Ovary (tissue), 9 donors: ENCODE data around the gene MCOLN3. TPM values are rescaled to one million over a fixed set of nuclear protein-coding genes. Genes with fewer than 3 reads are reported as not detected.
A peak's percentile ranks its signal among the peaks of the same experiment; 100 is the strongest.

Source experiments
- DNase-seq, 5 donors: peaks; one replicate each; pipeline ENCODE4 v3.0.0-alpha.2; 2019 to 2020
- H3K27ac ChIP-seq, 2 donors: fragments of 200-600 bp; one replicate each; pipeline versions ENCODE4 v1.5.1 to v1.8.0; 2019 to 2022
- H3K27me3 ChIP-seq: fragments of 200-600 bp; one replicate; pipeline ENCODE4 v1.8.0; 2022
- H3K36me3 ChIP-seq: fragments of 200-600 bp; sonication (generic); one replicate; pipeline ENCODE4 v1.5.1; 2019
- H3K4me1 ChIP-seq: one replicate; pipeline ENCODE4 v1.8.1; 2013; ENCODE audit warnings: mild to moderate bottlenecking, moderate library complexity; ENCODE audit not compliant: insufficient read depth
- H3K4me3 ChIP-seq: fragments of 200-600 bp; sonication (generic); one replicate; pipeline ENCODE4 v1.5.1; 2017
- H3K9me3 ChIP-seq, 2 donors: fragments of 200-600 bp in 1 of 2; sonication (generic) in 1 of 2; one replicate each; pipeline versions ENCODE4 v1.5.1 to v1.8.1; 2013 to 2019; ENCODE audit warnings: mild to moderate bottlenecking in 1 of 2, moderate library complexity in 1 of 2
- EP300 ChIP-seq: sonication (generic); formaldehyde crosslinking; IDR thresholded peaks from one replicate; pipeline ENCODE4 v1.6.1; 2017; ENCODE audit warnings: antibody characterized with exemption
- POLR2A ChIP-seq: fragments of 450-650 bp; IDR thresholded peaks from one replicate; pipeline ENCODE4 v1.6.1; 2017; ENCODE audit warnings: antibody characterized with exemption, mild to moderate bottlenecking, moderate library complexity
- WGBS, 3 donors: extraction: QIAGEN DNeasy Blood & Tissue Kit in 1 of 3; methylation state at CpG; one replicate each; pipeline versions ENCODE4 v1.1.5 to v1.1.7; 2013 to 2017; 5-methylcytosine and 5-hydroxymethylcytosine counted together
- intact Hi-C, 4 donors: fragments of 100-400 bp; cut with DNase I; formaldehyde crosslinking; loops; one replicate each; pipeline versions ENCODE4 v1.11.0 to v1.15.1; 2022 to 2023
- polyA plus RNA-seq, 2 donors: library from polyadenylated mRNA; stranded (reverse); fragments of 200-250 nt in 1 of 2; fragments of 350-450 nt in 1 of 2; fragmentation: Illumina TruSeq in 1 of 2; extraction: RNeasy Lipid Tissue Mini Kit (QIAGEN cat#74804) in 1 of 2; gene quantifications; one replicate each; pipeline ENCODE4 v1.2.3, GENCODE V29; 2013 to 2014
- total RNA-seq, 7 donors: library from RNA; depleted of rRNA in 2 of 7; stranded (reverse); fragments of >200 nt in 2 of 7; fragmentation: NEBNext Ultra II Directional in 3 of 7; extraction: Animal tissue kit (Norgen Biotek cat#: 25700) in 3 of 7; gene quantifications; one replicate each; pipeline versions ENCODE4 v1.1.0 to v1.2.4, GENCODE V29; 2016 to 2023
- TF ChIP-seq, protein P1 (sequence below), 3 donors: fragments of 450-650 bp in 2 of 3; fragments of 200-600 bp in 1 of 3; IDR thresholded peaks; one replicate each; pipeline versions ENCODE4 v1.5.1 to v1.8.0; 2016 to 2022; ENCODE audit warnings: antibody characterized with exemption in 3 of 3, mild to moderate bottlenecking in 1 of 3
- donor health status: DM: no; HTN: no; CAD: no; lungs with moderate emphysema.
- donor health status: DM: no; HTN: no; CAD: no.
- donor health status: Bipolar disorder and iron deficiency.
- donor health status: DM: yes; HTN: yes; CAD: no.
- donor health status: DM: no; HTN: no; CAD: no.
- donor health status: DM: yes; HTN: yes; CAD: no.

MCOLN3 gene
- total and polyA plus RNA-seq, 9 donors = 0.71 to 8.3 (median 3.6) TPM

DNA sequence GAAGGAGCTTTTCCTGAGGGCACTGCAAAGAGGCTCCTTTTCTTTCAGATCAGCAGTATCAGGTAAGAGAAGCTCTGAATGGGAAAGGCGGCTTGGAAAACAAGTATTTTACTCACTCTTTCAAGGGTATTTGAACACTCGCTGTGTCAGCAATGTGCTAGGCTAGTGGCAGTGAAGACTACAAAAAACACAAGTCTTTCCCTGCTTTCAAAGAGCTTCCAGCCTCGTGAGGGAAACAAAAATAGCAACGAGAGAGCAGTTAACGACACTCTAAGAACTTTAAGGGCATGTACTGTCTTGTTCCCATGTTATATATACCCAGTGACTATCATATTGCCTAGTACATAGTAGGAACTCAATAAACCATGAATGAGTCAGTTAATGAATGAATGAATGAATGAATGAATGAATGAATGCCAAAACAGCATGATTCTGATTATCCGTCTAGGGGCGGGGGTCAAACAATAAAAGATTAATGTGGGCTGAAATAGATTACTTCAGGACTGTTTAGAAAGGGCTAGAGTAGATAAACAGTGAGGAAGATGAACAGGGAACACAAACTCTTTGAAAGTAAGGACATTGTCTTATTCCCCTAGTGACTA is 14.2 kb upstream of the MCOLN3 start:
- Histone ChIP-seq H3K27me3 (no peaks in the 10 kb centered on the region), H3K36me3 (no peaks in the 10 kb centered on the region), H3K9me3 (no peaks in the 10 kb centered on the region), H3K27ac (no peak overlapping the region), H3K4me3 (peak overlapping the region; percentile 36), H3K4me1 (no peaks in the 10 kb centered on the region)
- intact Hi-C loops = no loop called here
- DNase-seq = no peak
- TF ChIP-seq, protein P1, sequence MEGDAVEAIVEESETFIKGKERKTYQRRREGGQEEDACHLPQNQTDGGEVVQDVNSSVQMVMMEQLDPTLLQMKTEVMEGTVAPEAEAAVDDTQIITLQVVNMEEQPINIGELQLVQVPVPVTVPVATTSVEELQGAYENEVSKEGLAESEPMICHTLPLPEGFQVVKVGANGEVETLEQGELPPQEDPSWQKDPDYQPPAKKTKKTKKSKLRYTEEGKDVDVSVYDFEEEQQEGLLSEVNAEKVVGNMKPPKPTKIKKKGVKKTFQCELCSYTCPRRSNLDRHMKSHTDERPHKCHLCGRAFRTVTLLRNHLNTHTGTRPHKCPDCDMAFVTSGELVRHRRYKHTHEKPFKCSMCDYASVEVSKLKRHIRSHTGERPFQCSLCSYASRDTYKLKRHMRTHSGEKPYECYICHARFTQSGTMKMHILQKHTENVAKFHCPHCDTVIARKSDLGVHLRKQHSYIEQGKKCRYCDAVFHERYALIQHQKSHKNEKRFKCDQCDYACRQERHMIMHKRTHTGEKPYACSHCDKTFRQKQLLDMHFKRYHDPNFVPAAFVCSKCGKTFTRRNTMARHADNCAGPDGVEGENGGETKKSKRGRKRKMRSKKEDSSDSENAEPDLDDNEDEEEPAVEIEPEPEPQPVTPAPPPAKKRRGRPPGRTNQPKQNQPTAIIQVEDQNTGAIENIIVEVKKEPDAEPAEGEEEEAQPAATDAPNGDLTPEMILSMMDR (IDR thresholded peaks at IDR 0.05) = no peak
- TF ChIP-seq POLR2A (no peak), EP300 (no peak)
- WGBS, 3 donors = 21 to 25% (median 24%) methylated on average over 7 of the region's 7 CpGs

DNA sequence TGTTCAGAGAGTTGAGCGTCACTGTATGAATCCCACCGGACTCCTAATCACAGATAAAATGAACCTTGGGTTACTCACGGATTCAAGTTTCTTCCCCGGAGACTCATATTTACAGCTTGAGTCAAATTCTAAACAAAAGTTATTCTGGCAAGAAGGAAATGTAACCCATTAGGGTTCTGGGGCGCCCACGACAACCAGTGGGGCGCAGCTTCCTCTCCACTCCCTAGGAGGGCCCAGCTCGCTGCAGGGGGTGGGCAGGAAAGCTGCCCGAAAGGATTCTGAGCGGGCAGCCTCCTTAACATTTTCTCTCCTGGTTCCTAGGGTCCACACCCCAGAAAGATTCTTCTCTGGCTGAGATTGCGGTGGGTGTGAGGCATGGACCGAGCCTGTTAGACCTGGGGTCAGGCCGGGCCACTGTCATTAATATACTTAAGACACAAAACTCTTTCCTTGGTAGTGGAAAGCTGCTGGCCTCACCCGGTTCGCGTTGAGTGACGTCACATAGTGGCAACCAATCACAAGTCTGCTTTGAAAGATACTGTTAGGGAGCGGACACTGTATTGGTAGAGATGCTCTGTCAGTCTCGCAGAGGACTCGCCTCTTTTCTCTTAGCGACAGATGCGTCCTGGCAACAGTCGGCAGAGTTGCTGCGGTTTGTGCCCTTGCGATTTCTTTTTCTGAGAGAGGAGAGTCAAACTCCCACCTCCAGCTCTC is 13.6 kb upstream of the MCOLN3 start:
- WGBS, 3 donors = 1 to 2% (median 1%) methylated on average over 25 of the region's 25 CpGs
- no peak overlapping the region for H3K27ac ChIP-seq

DNA sequence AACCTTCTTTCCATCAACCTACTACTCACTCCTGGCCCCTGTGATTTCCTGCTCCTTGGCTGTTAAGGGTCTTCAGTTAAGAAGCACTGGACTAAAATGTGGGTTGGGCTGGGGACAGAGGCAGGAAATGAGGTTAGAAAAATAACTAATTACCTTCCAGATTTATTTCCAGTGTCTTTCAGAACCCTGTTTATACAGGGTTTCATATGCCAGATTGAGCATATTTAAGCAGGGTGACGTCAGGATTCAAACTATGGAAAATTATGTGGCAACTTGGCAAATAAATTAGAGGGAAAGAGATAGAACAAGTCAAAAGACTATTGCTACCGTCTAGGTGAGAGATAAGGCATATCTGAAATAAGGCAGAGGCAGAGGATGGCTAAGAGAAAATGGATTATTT is 11.7 kb upstream of the MCOLN3 start:
- Histone ChIP-seq H3K36me3 (no peaks in the 10 kb centered on the region), H3K4me1 (no peaks in the 10 kb centered on the region), H3K4me3 (no peak overlapping the region), H3K27ac (no peak overlapping the region), H3K27me3 (no peaks in the 10 kb centered on the region), H3K9me3 (no peaks in the 10 kb centered on the region)
- intact Hi-C loops = no loop called here
- WGBS, 3 donors = 32 to 50% (median 40%) methylated on average over 2 of the region's 2 CpGs
- no peak for DNase-seq
- no peak for TF ChIP-seq EP300
- TF ChIP-seq, protein P1 (IDR thresholded peaks at IDR 0.05) = no peak
- TF ChIP-seq POLR2A = no peak

More for the DNA sequence above, 13.6 kb upstream of the MCOLN3 start:
- H3K4me1 ChIP-seq = no peaks in the 10 kb centered on the region
- no peaks in the 10 kb centered on the region for H3K9me3 ChIP-seq
- no peaks in the 10 kb centered on the region for H3K36me3 ChIP-seq
- peak; percentile 81 to 93 (median 86) for DNase-seq
- no peak for TF ChIP-seq EP300
- no peak for TF ChIP-seq POLR2A
- TF ChIP-seq, protein P1 (IDR thresholded peaks at IDR 0.05) = no peak
- no peaks in the 10 kb centered on the region for H3K27me3 ChIP-seq
- intact Hi-C loops = no loop called here
- H3K4me3 ChIP-seq = peak overlapping the region; percentile 36

DNA sequence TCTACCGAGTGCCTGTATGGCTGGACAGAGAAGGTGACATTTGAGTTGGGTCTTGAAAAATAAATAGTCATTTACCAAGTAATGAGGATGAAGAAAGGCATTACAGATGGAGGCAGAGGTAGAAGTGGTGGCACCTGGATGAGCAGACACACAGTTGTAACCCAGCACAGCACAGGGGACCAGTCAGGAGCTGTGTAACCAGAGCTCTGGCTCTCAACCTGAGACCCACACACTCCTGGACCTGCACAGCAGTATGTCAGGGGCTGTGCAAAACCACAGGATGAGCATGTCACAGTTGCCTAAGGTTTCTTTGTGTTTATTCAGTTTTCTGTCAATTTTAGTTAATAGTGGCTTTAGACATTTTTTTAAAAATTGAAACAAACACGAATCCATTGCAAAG is 11.3 kb upstream of the MCOLN3 start:
- Histone ChIP-seq H3K4me1 (no peaks in the 10 kb centered on the region), H3K4me3 (no peak overlapping the region), H3K36me3 (no peaks in the 10 kb centered on the region), H3K27ac (no peak overlapping the region), H3K27me3 (no peaks in the 10 kb centered on the region), H3K9me3 (no peaks in the 10 kb centered on the region)
- intact Hi-C loops = no loop called here
- 80 to 86% (median 81%) methylated on average over 2 of the region's 2 CpGs for WGBS, 3 donors
- no peak for DNase-seq
- TF ChIP-seq POLR2A = no peak
- no peak for TF ChIP-seq EP300
- TF ChIP-seq, protein P1 (IDR thresholded peaks at IDR 0.05) = no peak
